ENCODE data around the gene ZCWPW2. TPM values are rescaled to one million over a fixed set of nuclear protein-coding genes. Genes with fewer than 3 reads are reported as not detected.

Gene ZCWPW2
- total and polyA plus RNA-seq, 4 donors, result 0.15 to 0.23 (median 0.16) TPM

DNA sequence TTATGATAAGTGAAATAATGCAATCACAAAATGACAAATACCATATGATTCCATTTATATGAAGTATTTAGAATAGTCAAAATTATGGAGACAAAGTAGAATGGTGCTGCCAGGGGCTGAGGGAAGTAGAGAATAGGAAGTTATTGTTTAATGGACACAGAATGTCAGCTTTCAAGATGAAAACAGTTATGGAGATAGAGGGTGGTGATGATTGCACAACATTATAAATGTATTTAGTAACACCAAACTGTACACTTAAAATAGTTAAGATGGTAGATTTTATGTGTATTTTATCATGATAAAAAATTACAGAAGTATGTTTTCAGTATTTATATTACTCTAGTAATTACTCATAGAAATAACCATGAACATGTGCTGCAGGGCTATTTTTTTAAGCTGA, 100.9 kb downstream of the ZCWPW2 start:
- Histone ChIP-seq H3K4me3 (ENCODE audit: low read depth in 1 of 3, low read length in 3 of 3) (no peak overlapping the region), H3K9me3 (ENCODE audit: control insufficient read depth in 4 of 4, low read length in 3 of 4) (peaks cover 1 to 8% (median 3%) of the 10 kb centered on the region in 4 donors), H3K4me1 (ENCODE audit: control insufficient read depth in 4 of 4, insufficient read depth in 4 of 4, low read length in 3 of 4) (no peaks in the 10 kb centered on the region), H3K27ac (ENCODE audit: low read depth in 1 of 2, low read length in 2 of 2) (no peak overlapping the region), H3K27me3 (ENCODE audit: control insufficient read depth in 4 of 4, insufficient read depth in 4 of 4, low read length in 3 of 4) (no peaks in the 10 kb centered on the region), H3K36me3 (ENCODE audit: control insufficient read depth in 4 of 4, insufficient read depth in 3 of 4, low read depth in 1 of 4, low read length in 3 of 4) (no peaks in the 10 kb centered on the region), H3K9ac (ENCODE audit: low read depth in 1 of 2, low read length in 2 of 2) (no peak overlapping the region)
- DNase-seq (ENCODE audit: low spot score), result no peak
- TF ChIP-seq SP1 (IDR thresholded peaks at IDR 0.05) (no peak), FOXA2 (IDR thresholded peaks at IDR 0.05) (no peak), JUND (IDR thresholded peaks at IDR 0.05) (no peak), EGR1 (IDR thresholded peaks at IDR 0.05; ENCODE audit: low read depth in 2 of 2) (no peak), HNF4G (IDR thresholded peaks at IDR 0.05) (no peak), TAF1 (conservative IDR thresholded peaks at IDR 0.05) (no peak), NR2F2 (IDR thresholded peaks at IDR 0.05) (no peak), HNF4A (conservative IDR thresholded peaks at IDR 0.05) (no peak), RAD21 (IDR thresholded peaks at IDR 0.05) (no peak), RXRA (IDR thresholded peaks at IDR 0.05) (no peak), FOXA1 (IDR thresholded peaks at IDR 0.05) (no peak), MAX (IDR thresholded peaks at IDR 0.05) (no peak)
- TF ChIP-seq, protein P1, sequence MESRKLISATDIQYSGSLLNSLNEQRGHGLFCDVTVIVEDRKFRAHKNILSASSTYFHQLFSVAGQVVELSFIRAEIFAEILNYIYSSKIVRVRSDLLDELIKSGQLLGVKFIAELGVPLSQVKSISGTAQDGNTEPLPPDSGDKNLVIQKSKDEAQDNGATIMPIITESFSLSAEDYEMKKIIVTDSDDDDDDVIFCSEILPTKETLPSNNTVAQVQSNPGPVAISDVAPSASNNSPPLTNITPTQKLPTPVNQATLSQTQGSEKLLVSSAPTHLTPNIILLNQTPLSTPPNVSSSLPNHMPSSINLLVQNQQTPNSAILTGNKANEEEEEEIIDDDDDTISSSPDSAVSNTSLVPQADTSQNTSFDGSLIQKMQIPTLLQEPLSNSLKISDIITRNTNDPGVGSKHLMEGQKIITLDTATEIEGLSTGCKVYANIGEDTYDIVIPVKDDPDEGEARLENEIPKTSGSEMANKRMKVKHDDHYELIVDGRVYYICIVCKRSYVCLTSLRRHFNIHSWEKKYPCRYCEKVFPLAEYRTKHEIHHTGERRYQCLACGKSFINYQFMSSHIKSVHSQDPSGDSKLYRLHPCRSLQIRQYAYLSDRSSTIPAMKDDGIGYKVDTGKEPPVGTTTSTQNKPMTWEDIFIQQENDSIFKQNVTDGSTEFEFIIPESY (IDR thresholded peaks at IDR 0.05), result no peak

DNA sequence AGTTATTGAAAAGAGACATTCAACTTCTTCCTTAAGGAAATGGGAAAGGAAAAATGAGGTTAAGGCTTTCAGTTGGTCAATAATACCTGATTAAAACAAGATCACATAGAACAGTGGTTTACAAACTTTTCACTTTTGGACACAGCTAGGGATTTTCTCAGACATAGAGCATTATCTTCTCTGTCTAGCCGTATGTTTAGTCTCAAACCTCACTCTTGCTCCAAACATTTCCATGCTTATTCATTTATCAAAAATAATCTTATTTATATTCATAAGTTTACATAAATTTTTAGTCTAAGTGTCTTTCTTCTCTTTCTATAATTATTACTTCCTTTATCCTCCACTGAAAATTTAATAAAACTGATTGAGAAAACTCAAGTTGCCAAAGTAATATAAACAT, 114.3 kb downstream of the ZCWPW2 start:
- H3K27me3 ChIP-seq (ENCODE audit: control insufficient read depth in 4 of 4, insufficient read depth in 4 of 4, low read length in 3 of 4), result no peaks in the 10 kb centered on the region
- no peaks in the 10 kb centered on the region for H3K36me3 ChIP-seq (ENCODE audit: control insufficient read depth in 4 of 4, insufficient read depth in 3 of 4, low read depth in 1 of 4, low read length in 3 of 4)
- 52% methylated on average over 1 of the region's 1 CpG for WGBS
- H3K4me3 ChIP-seq (ENCODE audit: low read depth in 1 of 3, low read length in 3 of 3), result no peak overlapping the region
- no peaks in the 10 kb centered on the region for H3K4me1 ChIP-seq (ENCODE audit: control insufficient read depth in 4 of 4, insufficient read depth in 4 of 4, low read length in 3 of 4)
- H3K9ac ChIP-seq (ENCODE audit: low read depth in 1 of 2, low read length in 2 of 2), result no peak overlapping the region
- TF ChIP-seq EGR1 (IDR thresholded peaks at IDR 0.05; ENCODE audit: low read depth in 2 of 2), result no peak
- TF ChIP-seq, protein P2, sequence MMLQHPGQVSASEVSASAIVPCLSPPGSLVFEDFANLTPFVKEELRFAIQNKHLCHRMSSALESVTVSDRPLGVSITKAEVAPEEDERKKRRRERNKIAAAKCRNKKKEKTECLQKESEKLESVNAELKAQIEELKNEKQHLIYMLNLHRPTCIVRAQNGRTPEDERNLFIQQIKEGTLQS (IDR thresholded peaks at IDR 0.05), result no peak
- no peak for TF ChIP-seq YY1 (IDR thresholded peaks at IDR 0.05)
- TF ChIP-seq RXRA (IDR thresholded peaks at IDR 0.05), result no peak
- H3K27ac ChIP-seq (ENCODE audit: low read depth in 1 of 2, low read length in 2 of 2), result no peak overlapping the region
- DNase-seq (ENCODE audit: low spot score), result no peak
- no peaks in the 10 kb centered on the region for H3K9me3 ChIP-seq (ENCODE audit: control insufficient read depth in 4 of 4, low read length in 3 of 4)

- 95% methylated on average over 1 of the region's 1 CpG for WGBS
- Histone ChIP-seq H3K27me3 (ENCODE audit: control insufficient read depth in 4 of 4, insufficient read depth in 4 of 4, low read length in 3 of 4) (no peaks in the 10 kb centered on the region), H3K36me3 (ENCODE audit: control insufficient read depth in 4 of 4, insufficient read depth in 3 of 4, low read depth in 1 of 4, low read length in 3 of 4) (no peaks in the 10 kb centered on the region), H3K9me3 (ENCODE audit: control insufficient read depth in 4 of 4, low read length in 3 of 4) (no peaks in the 10 kb centered on the region), H3K9ac (ENCODE audit: low read depth in 1 of 2, low read length in 2 of 2) (no peak overlapping the region), H3K4me3 (ENCODE audit: low read depth in 1 of 3, low read length in 3 of 3) (no peak overlapping the region), H3K4me1 (ENCODE audit: control insufficient read depth in 4 of 4, insufficient read depth in 4 of 4, low read length in 3 of 4) (no peaks in the 10 kb centered on the region), H3K27ac (ENCODE audit: low read depth in 1 of 2, low read length in 2 of 2) (no peak overlapping the region)
- DNase-seq (ENCODE audit: low spot score), result no peak
- TF ChIP-seq TAF1 (conservative IDR thresholded peaks at IDR 0.05) (no peak), REST (IDR thresholded peaks at IDR 0.05) (no peak), CTCF (IDR thresholded peaks at IDR 0.05; ENCODE audit: low read depth, low read length, missing input control) (no peak), RXRA (IDR thresholded peaks at IDR 0.05) (no peak), EGR1 (IDR thresholded peaks at IDR 0.05; ENCODE audit: low read depth in 2 of 2) (no peak), MAX (IDR thresholded peaks at IDR 0.05) (no peak), SP1 (IDR thresholded peaks at IDR 0.05) (no peak)
- TF ChIP-seq, protein P1 (IDR thresholded peaks at IDR 0.05), result no peak
Measured at GRCh38 chr3:28467414-28467813, 118.9 kb downstream of the ZCWPW2 start.
